H9 (cell line): ENCODE results near the gene MCRIP2. TPM values are rescaled to one million over a fixed set of nuclear protein-coding genes. Genes with fewer than 3 reads are reported as not detected.

ENCODE experiments used
- DNase-seq: peaks from one replicate; pipeline ENCODE4 v3.0.0-alpha.2; 2017
- H2AFZ ChIP-seq: one replicate; pipeline ENCODE4 v1.6.1; 2013; ENCODE audit warnings: mild to moderate bottlenecking, low read length, control low read depth, moderate library complexity
- H2AK5ac ChIP-seq: 2 replicates; pipeline ENCODE4 v1.6.1; 2013; ENCODE audit warnings: low read length, control low read depth, mixed read lengths; ENCODE audit not compliant: insufficient read length
- H2BK120ac ChIP-seq: one replicate; pipeline ENCODE4 v1.6.1; 2013; ENCODE audit warnings: low read depth, mild to moderate bottlenecking, low read length, control low read depth, inconsistent platforms; ENCODE audit not compliant: poor library complexity, severe bottlenecking
- H2BK12ac ChIP-seq: 2 replicates; pipeline ENCODE4 v1.6.1; 2013; ENCODE audit warnings: low read length, control low read depth, mixed read lengths, low read depth; ENCODE audit not compliant: insufficient read length
- H2BK15ac ChIP-seq: 2 replicates; pipeline ENCODE4 v1.6.1; 2013; ENCODE audit warnings: low read depth, low read length, control low read depth
- H2BK20ac ChIP-seq: one replicate; pipeline ENCODE4 v1.6.1; 2013; ENCODE audit warnings: low read depth, mild to moderate bottlenecking, low read length, control low read depth, inconsistent platforms; ENCODE audit not compliant: poor library complexity, severe bottlenecking
- H2BK5ac ChIP-seq: 2 replicates; pipeline ENCODE4 v1.6.1; 2013; ENCODE audit warnings: low read length, control low read depth, mixed read lengths; ENCODE audit not compliant: insufficient read length
- H3K14ac ChIP-seq: 2 replicates; pipeline ENCODE4 v1.6.1; 2013; ENCODE audit warnings: low read length, control low read depth; ENCODE audit not compliant: insufficient read depth
- H3K18ac ChIP-seq: 2 replicates; pipeline ENCODE4 v1.6.1; 2013; ENCODE audit warnings: low read depth, mild to moderate bottlenecking, mixed read lengths, low read length, control low read depth; ENCODE audit not compliant: insufficient read length
- H3K23ac ChIP-seq: 2 replicates; pipeline ENCODE4 v1.6.1; 2013; ENCODE audit warnings: low read length, control low read depth, mixed read lengths, low read depth; ENCODE audit not compliant: insufficient read length
- H3K23me2 ChIP-seq: 2 replicates; pipeline ENCODE4 v1.6.1; 2013; ENCODE audit warnings: low read depth, mild to moderate bottlenecking, mixed read lengths, low read length, control low read depth; ENCODE audit not compliant: insufficient read length, poor library complexity, severe bottlenecking
- H3K27ac ChIP-seq: 2 replicates; pipeline ENCODE4 v1.5.1; 2013; ENCODE audit warnings: low read length, control low read depth, mixed read lengths, low read depth; ENCODE audit not compliant: insufficient read length
- H3K27me3 ChIP-seq: 2 replicates; pipeline ENCODE4 v1.6.1; 2013; ENCODE audit warnings: low read length, control low read depth, inconsistent platforms; ENCODE audit not compliant: insufficient read depth
- H3K4ac ChIP-seq: 2 replicates; pipeline ENCODE4 v1.6.1; 2013; ENCODE audit warnings: low read depth, mild to moderate bottlenecking, control low read depth, inconsistent platforms, low read length, moderate library complexity
- H3K4me1 ChIP-seq: 2 replicates; pipeline ENCODE4 v1.6.1; 2013; ENCODE audit warnings: low read length, control low read depth, inconsistent platforms; ENCODE audit not compliant: insufficient read depth
- H3K4me2 ChIP-seq: 2 replicates; pipeline ENCODE4 v1.6.1; 2013; ENCODE audit warnings: low read length, control low read depth, mixed read lengths; ENCODE audit not compliant: insufficient read length, insufficient read depth
- H3K56ac ChIP-seq: 2 replicates; pipeline ENCODE4 v1.6.1; 2013; ENCODE audit warnings: low read depth, mild to moderate bottlenecking, mixed read lengths, low read length, control low read depth; ENCODE audit not compliant: insufficient read length
- H3K79me1 ChIP-seq: 2 replicates; pipeline ENCODE4 v1.6.1; 2013; ENCODE audit warnings: low read depth, mild to moderate bottlenecking, moderate library complexity, low read length, control low read depth, inconsistent platforms; ENCODE audit not compliant: insufficient read depth, poor library complexity, severe bottlenecking
- H3K79me2 ChIP-seq: 2 replicates; pipeline ENCODE4 v1.6.1; 2013; ENCODE audit warnings: low read length, control low read depth, inconsistent platforms; ENCODE audit not compliant: insufficient read depth
- H3K9ac ChIP-seq: 2 replicates; pipeline ENCODE4 v1.6.1; 2013; ENCODE audit warnings: low read length, control low read depth, mixed read lengths; ENCODE audit not compliant: insufficient read length; ENCODE audit errors: extremely low read depth
- H3K9me3 ChIP-seq: one replicate; pipeline ENCODE4 v1.6.1; 2013; ENCODE audit warnings: low read depth, low read length, inconsistent platforms; ENCODE audit not compliant: control insufficient read depth
- H3T11ph ChIP-seq: one replicate; pipeline ENCODE4 v1.6.1; 2013; ENCODE audit warnings: mild to moderate bottlenecking, low read length, control low read depth, inconsistent platforms
- H4K20me1 ChIP-seq: one replicate; pipeline ENCODE4 v1.6.1; 2013; ENCODE audit not compliant: control insufficient read depth, insufficient read length, insufficient read depth
- H4K5ac ChIP-seq: 2 replicates; pipeline ENCODE4 v1.6.1; 2013; ENCODE audit warnings: low read depth, mild to moderate bottlenecking, mixed read lengths, low read length, control low read depth; ENCODE audit not compliant: insufficient read length
- H4K8ac ChIP-seq: replicated peaks from 2 replicates; pipeline ENCODE4 v1.6.1; 2013; ENCODE audit warnings: low read length, control low read depth, mixed read lengths, low read depth; ENCODE audit not compliant: insufficient read length
- H4K91ac ChIP-seq: 2 replicates; pipeline ENCODE4 v1.6.1; 2013; ENCODE audit warnings: low read depth, mild to moderate bottlenecking, moderate library complexity, mixed read lengths, low read length, control low read depth; ENCODE audit not compliant: insufficient read length
- H3K27ac Mint-ChIP-seq, 3 experiments: 2 replicates in 2 of 3; 3 replicates in 1 of 3; pipeline ENCODE4 v1.8.0; 2020 to 2021; ENCODE audit warnings: mixed read lengths in 3 of 3, mild to moderate bottlenecking in 1 of 3, moderate library complexity in 1 of 3
- H3K27me3 Mint-ChIP-seq: 2 replicates; pipeline ENCODE4 v1.8.0; 2021; ENCODE audit warnings: low read depth, mild to moderate bottlenecking, moderate library complexity, mixed read lengths
- H3K36me3 Mint-ChIP-seq, 3 experiments: 2 replicates in 2 of 3; 3 replicates in 1 of 3; pipeline ENCODE4 v1.8.0; 2020 to 2021; ENCODE audit warnings: low read depth in 3 of 3, mixed read lengths in 3 of 3; ENCODE audit not compliant: insufficient read depth in 1 of 3
- H3K4me1 Mint-ChIP-seq, 2 experiments: 2 replicates each; pipeline ENCODE4 v1.8.0; 2020; ENCODE audit warnings: mixed read lengths in 2 of 2
- H3K4me3 Mint-ChIP-seq, 2 experiments: 2 replicates in 1 of 2; 3 replicates in 1 of 2; pipeline ENCODE4 v1.8.0; 2020 to 2021; ENCODE audit warnings: mild to moderate bottlenecking in 2 of 2, mixed read lengths in 2 of 2, moderate library complexity in 1 of 2
- H3K9me3 Mint-ChIP-seq, 2 experiments: 2 replicates in 1 of 2; 3 replicates in 1 of 2; pipeline ENCODE4 v1.8.0; 2020; ENCODE audit warnings: mild to moderate bottlenecking in 2 of 2, mixed read lengths in 2 of 2, moderate library complexity in 1 of 2
- WGBS: extraction: QIAGEN DNeasy Blood & Tissue Kit; methylation state at CpG from one replicate; pipeline ENCODE4 v1.1.7; 2013; ENCODE audit warnings: missing lambda C conversion rate, low lambda C conversion rate, mixed read lengths; ENCODE audit not compliant: insufficient read length; ENCODE audit errors: extremely low coverage; 5-methylcytosine and 5-hydroxymethylcytosine counted together
- total RNA-seq: library from RNA; stranded (reverse); gene quantifications from 2 replicates; pipeline ENCODE4 v1.2.1, GENCODE V29; 2021
- TF ChIP-seq, protein P1 (sequence below): fragments of 200-600 bp; sonication (generic); conservative IDR thresholded peaks from 3 replicates; pipeline ENCODE4 v1.8.0; 2021; ENCODE audit warnings: antibody characterized with exemption, mild to moderate bottlenecking

Gene MCRIP2
- total RNA-seq, 1 experiment from 2014 or later, result 52.5 TPM

GRCh38 chr16:674968-675883, 33.6 kb downstream of the MCRIP2 start, which contains the start of gene RHBDL1:
Gene RHBDL1, plus strand, starts transcription at chr16:675671. Its CDS starts 120 bp downstream, at chr16:675791.
- Mint-ChIP-seq H3K4me3 (peak within 1 kb of the TSS; percentile 69 to 79), H3K27ac (peak within 1 kb of the TSS in 2 of 3 experiments; percentile 11 to 57; a peak in 2 of 7 replicates), H3K4me1 (peaks cover 14 to 22% of the 10 kb centered on the region in 2 experiments), H3K9me3 (no peaks in the 10 kb centered on the region), H3K27me3 (peaks cover 3% of the 10 kb centered on the region; the same call in 1 of the 2 replicates), H3K36me3 (peaks cover 8 to 18% (median 17%) of the 10 kb centered on the region in 3 experiments; a peak in 6 of 7 replicates)
- no peak within 1 kb of the TSS for H2BK5ac ChIP-seq
- H3K79me2 ChIP-seq, result no peaks in the 10 kb centered on the region
- H3K56ac ChIP-seq, result no peak within 1 kb of the TSS
- peak; percentile 83 for DNase-seq
- TF ChIP-seq, protein P1, sequence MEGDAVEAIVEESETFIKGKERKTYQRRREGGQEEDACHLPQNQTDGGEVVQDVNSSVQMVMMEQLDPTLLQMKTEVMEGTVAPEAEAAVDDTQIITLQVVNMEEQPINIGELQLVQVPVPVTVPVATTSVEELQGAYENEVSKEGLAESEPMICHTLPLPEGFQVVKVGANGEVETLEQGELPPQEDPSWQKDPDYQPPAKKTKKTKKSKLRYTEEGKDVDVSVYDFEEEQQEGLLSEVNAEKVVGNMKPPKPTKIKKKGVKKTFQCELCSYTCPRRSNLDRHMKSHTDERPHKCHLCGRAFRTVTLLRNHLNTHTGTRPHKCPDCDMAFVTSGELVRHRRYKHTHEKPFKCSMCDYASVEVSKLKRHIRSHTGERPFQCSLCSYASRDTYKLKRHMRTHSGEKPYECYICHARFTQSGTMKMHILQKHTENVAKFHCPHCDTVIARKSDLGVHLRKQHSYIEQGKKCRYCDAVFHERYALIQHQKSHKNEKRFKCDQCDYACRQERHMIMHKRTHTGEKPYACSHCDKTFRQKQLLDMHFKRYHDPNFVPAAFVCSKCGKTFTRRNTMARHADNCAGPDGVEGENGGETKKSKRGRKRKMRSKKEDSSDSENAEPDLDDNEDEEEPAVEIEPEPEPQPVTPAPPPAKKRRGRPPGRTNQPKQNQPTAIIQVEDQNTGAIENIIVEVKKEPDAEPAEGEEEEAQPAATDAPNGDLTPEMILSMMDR, result no peak
- H2BK120ac ChIP-seq, result no peak within 1 kb of the TSS
- H2AK5ac ChIP-seq, result no peak within 1 kb of the TSS
- H3K4me2 ChIP-seq, result peak within 1 kb of the TSS; percentile 53
- H3K4me1 ChIP-seq, result no peaks in the 10 kb centered on the region
- no peak within 1 kb of the TSS for H3K9ac ChIP-seq
- H4K8ac ChIP-seq, result no peak within 1 kb of the TSS
- WGBS, result no CpG with 5 or more reads among the region's 73 CpGs
- H4K91ac ChIP-seq, result no peak within 1 kb of the TSS
- H3K27ac ChIP-seq, result no peak within 1 kb of the TSS
- no peak within 1 kb of the TSS for H3K23ac ChIP-seq
- H2BK15ac ChIP-seq, result no peak within 1 kb of the TSS
- no peak within 1 kb of the TSS for H2BK12ac ChIP-seq
- no peaks in the 10 kb centered on the region for H3K27me3 ChIP-seq
- 0 out of 2 replicates have a peak within 1 kb of the TSS, but pooled peaks have one; percentile 6 for H3K14ac ChIP-seq
- no peak within 1 kb of the TSS for H3K18ac ChIP-seq
- no peak within 1 kb of the TSS for H4K5ac ChIP-seq
- H3K4ac ChIP-seq, result no peak within 1 kb of the TSS
- no peaks in the 10 kb centered on the region for H4K20me1 ChIP-seq
- no peaks in the 10 kb centered on the region for H3K79me1 ChIP-seq
- no peak within 1 kb of the TSS for H2AFZ ChIP-seq
- no peak within 1 kb of the TSS for H2BK20ac ChIP-seq
- no peak within 1 kb of the TSS for H3T11ph ChIP-seq
- no peaks in the 10 kb centered on the region for H3K9me3 ChIP-seq
- peaks cover 9% of the 10 kb centered on the region for H3K23me2 ChIP-seq
